B cell (primary cell): ENCODE data around the gene PIF1. TPM values are rescaled to one million over a fixed set of nuclear protein-coding genes. Genes with fewer than 3 reads are reported as not detected.

Experiments used
- ATAC-seq: fragments of 200-7000 bp; cut with Tn5 transposase; one replicate; pipeline ENCODE4 v1.10.0; 2021; ENCODE audit warnings: low read depth, mild to moderate bottlenecking, moderate number of reproducible peaks, moderate library complexity
- CTCF ChIA-PET: fragments of 350-600 bp; sonication (Branson Sonifier 250); formaldehyde crosslinking; loops from one replicate; lab custom pipeline; 2021; ENCODE audit warnings: antibody characterized with exemption, inconsistent platforms; lab: Charles Lee
- POLR2A ChIA-PET: fragments of 350-600 bp; sonication (Branson Sonifier 250); formaldehyde crosslinking; loops from one replicate; lab custom pipeline; 2021; ENCODE audit warnings: antibody characterized with exemption; lab: Charles Lee
- DNase-seq: peaks from one replicate; pipeline ENCODE4 v3.0.0; 2013
- H2AFZ ChIP-seq: 2 replicates; pipeline ENCODE4 v1.6.1; 2012; ENCODE audit warnings: mild to moderate bottlenecking, low read depth, low read length; ENCODE audit not compliant: insufficient read depth, poor library complexity, severe bottlenecking
- H3K27ac ChIP-seq, 2 donors: 1 replicate in 1 of 2; 2 replicates in 1 of 2; pipeline ENCODE4 v1.5.1; 2012 to 2013; ENCODE audit warnings: low read length in 2 of 2, mild to moderate bottlenecking in 2 of 2, moderate library complexity in 1 of 2
- H3K27me3 ChIP-seq, 4 experiments: fragments of 200-600 bp in 1 of 4; sonication (generic) in 1 of 4; replicated peaks in 1 of 4; 1 replicate in 2 of 4; 2 replicates in 2 of 4; pipeline versions ENCODE4 v1.6.1 to v1.7.0; 2013 to 2016; ENCODE audit warnings: low read length in 3 of 4, mild to moderate bottlenecking in 2 of 4, mixed read lengths in 1 of 4, moderate library complexity in 1 of 4; ENCODE audit not compliant: insufficient read depth in 4 of 4, control insufficient read depth in 3 of 4; ENCODE audit errors: control extremely low read depth in 1 of 4
- H3K36me3 ChIP-seq, 2 experiments: replicated peaks in 1 of 2; 1 replicate in 1 of 2; 2 replicates in 1 of 2; pipeline versions ENCODE4 v1.6.1 to v1.7.1; 2013; ENCODE audit warnings: low read length in 1 of 2; ENCODE audit not compliant: insufficient read depth in 2 of 2, control insufficient read depth in 1 of 2; ENCODE audit errors: control extremely low read depth in 1 of 2, extremely low read depth in 1 of 2
- H3K4me1 ChIP-seq, 2 donors: fragments of 200-600 bp in 1 of 2; sonication (generic) in 1 of 2; 1 replicate in 1 of 2; 2 replicates in 1 of 2; pipeline versions ENCODE4 v1.5.1 to v1.6.1; 2013 to 2017; ENCODE audit warnings: low read length in 2 of 2; ENCODE audit not compliant: control insufficient read depth in 2 of 2, insufficient read depth in 2 of 2
- H3K4me2 ChIP-seq: replicated peaks from 2 replicates; pipeline ENCODE3; 2012; ENCODE audit warnings: mild to moderate bottlenecking, low read depth, low read length; ENCODE audit not compliant: poor library complexity, severe bottlenecking
- H3K4me3 ChIP-seq, 5 experiments: fragments of 200-600 bp in 1 of 5; sonication (generic) in 1 of 5; 1 replicate in 3 of 5; 2 replicates in 2 of 5; pipeline versions ENCODE4 v1.5.1 to v1.7.0; 2011 to 2016; ENCODE audit warnings: low read length in 4 of 5, mild to moderate bottlenecking in 4 of 5, low read depth in 2 of 5, control low read depth in 1 of 5, moderate library complexity in 1 of 5; ENCODE audit not compliant: insufficient read depth in 1 of 5; ENCODE audit errors: control extremely low read depth in 1 of 5, extremely low read depth in 1 of 5
- H3K79me2 ChIP-seq: fragments of 200-600 bp; sonication (generic); one replicate; pipeline ENCODE4 v1.6.0; 2016; ENCODE audit warnings: low read length; ENCODE audit not compliant: control insufficient read depth, insufficient read depth
- H3K9ac ChIP-seq: fragments of 200-600 bp; sonication (generic); 2 replicates; pipeline ENCODE4 v1.6.1; 2017; ENCODE audit warnings: mild to moderate bottlenecking, low read length, moderate library complexity
- H3K9me3 ChIP-seq, 3 donors: one replicate each; pipeline versions ENCODE4 v1.6.1 to v1.7.1; 2013; ENCODE audit warnings: low read length in 2 of 3; ENCODE audit not compliant: control insufficient read depth in 2 of 3, insufficient read depth in 1 of 3; ENCODE audit errors: control extremely low read depth in 1 of 3
- H4K20me1 ChIP-seq: 2 replicates; pipeline ENCODE4 v1.6.0; 2012; ENCODE audit warnings: mild to moderate bottlenecking, low read length; ENCODE audit not compliant: insufficient read depth, control insufficient read depth, poor library complexity, severe bottlenecking
- H3K27ac Mint-ChIP-seq: one replicate; pipeline ENCODE4 v1.8.0; 2021; ENCODE audit warnings: mixed read lengths
- H3K27me3 Mint-ChIP-seq: one replicate; pipeline ENCODE4 v1.8.0; 2021; ENCODE audit warnings: mixed read lengths
- H3K4me1 Mint-ChIP-seq: one replicate; pipeline ENCODE4 v1.8.0; 2021; ENCODE audit warnings: mixed read lengths
- H3K4me3 Mint-ChIP-seq: one replicate; pipeline ENCODE4 v1.8.0; 2021; ENCODE audit warnings: mixed read lengths
- H3K9me3 Mint-ChIP-seq: one replicate; pipeline ENCODE4 v1.8.0; 2022; ENCODE audit warnings: mixed read lengths; ENCODE audit not compliant: insufficient read depth
- CTCF ChIP-seq: fragments of 200-600 bp; IDR thresholded peaks from one replicate; pipeline ENCODE4 v1.8.0; 2022; ENCODE audit warnings: antibody characterized with exemption, mild to moderate bottlenecking
- EZH2 ChIP-seq: IDR thresholded peaks from 2 replicates; pipeline ENCODE4 v1.6.1; 2012; ENCODE audit warnings: borderline replicate concordance, low read depth, mild to moderate bottlenecking, moderate library complexity, low read length; ENCODE audit not compliant: insufficient read depth, poor library complexity, severe bottlenecking
- WGBS: methylation state at CpG from one replicate; pipeline ENCODE4 v1.1.5; 2013; ENCODE audit warnings: missing lambda C conversion rate; ENCODE audit not compliant: insufficient coverage; 5-methylcytosine and 5-hydroxymethylcytosine counted together
- intact Hi-C: fragments of 100-400 bp; cut with micrococcal nuclease; formaldehyde crosslinking; loops from one replicate; pipeline ENCODE4 v1.10.0; 2022
- polyA plus RNA-seq: library from polyadenylated mRNA; depleted of rRNA; stranded (reverse); fragments of >200 nt; gene quantifications from 2 replicates; pipeline ENCODE4 v1.2.3, GENCODE V29; 2012
- total RNA-seq, 2 donors: library from RNA; stranded (reverse); fragments of 120-200 nt in 1 of 2; gene quantifications; 1 replicate in 1 of 2; 2 replicates in 1 of 2; pipeline versions ENCODE4 v1.2.3 to v1.2.4, GENCODE V29; 2013 to 2022

The PIF1 gene
- total and polyA plus RNA-seq, 2 donors (not counting 1 experiment from before 2014, with no cell fraction given) = 2.0 to 6.2 TPM

GRCh38 chr15:64774629-64775493 is 50.6 kb downstream of the PIF1 start:
- H3K9me3 Mint-ChIP-seq = no peaks in the 10 kb centered on the region
- peaks cover 13% of the 10 kb centered on the region for H3K4me1 Mint-ChIP-seq
- POLR2A ChIA-PET = no interaction called here

More at GRCh38 chr15:64774629-64775493, 50.6 kb downstream of the PIF1 start:
- Histone ChIP-seq H3K9me3 (peaks cover 0 to 3% (median 0%) of the 10 kb centered on the region in 3 donors), H3K79me2 (no peaks in the 10 kb centered on the region), H3K27me3 (peaks cover 0 to 35% (median 19%) of the 10 kb centered on the region in 4 experiments), H3K4me1 (peaks cover 12% of the 10 kb centered on the region in 2 donors), H3K4me2 (peak overlapping the region; percentile 97), H3K36me3 (no peaks in the 10 kb centered on the region), H3K9ac (peak overlapping the region; percentile 42), H3K4me3 (peak overlapping the region in 3 of 5 experiments; percentile 15 to 52 (median 46)), H3K27ac (no peak overlapping the region), H2AFZ (peak overlapping the region; percentile 62), H4K20me1 (no peaks in the 10 kb centered on the region)
- CTCF ChIA-PET = interaction anchor here (0.5 kb wide), 1 partner anchor 130 kb away, joined by 3 read pairs; no protein-coding TSS in a partner anchor
- H3K27ac Mint-ChIP-seq = no peak overlapping the region
- H3K4me3 Mint-ChIP-seq = peak overlapping the region; percentile 84
- WGBS = 2% methylated on average over 109 of the region's 115 CpGs
- peaks cover 25% of the 10 kb centered on the region for H3K27me3 Mint-ChIP-seq
- DNase-seq = peak; percentile 53
- intact Hi-C loops = no loop called here
- peak; percentile 50 for ATAC-seq
- TF ChIP-seq EZH2 = peak; percentile 66
- no peak for TF ChIP-seq CTCF
